Mesothelial cell of epicardium (in vitro differentiated cells): Measurements from ENCODE around the gene ARVCF. TPM values are rescaled to one million over a fixed set of nuclear protein-coding genes. Genes with fewer than 3 reads are reported as not detected.

Experiments used
- DNase-seq, 2 experiments: peaks; one replicate each; pipeline ENCODE4 v3.0.0; 2021; ENCODE audit warnings: low spot score in 2 of 2; ENCODE audit not compliant: unreplicated experiment in 2 of 2
- H3K27ac Mint-ChIP-seq: 2 replicates; pipeline ENCODE4 v1.8.0; 2021; ENCODE audit warnings: mixed read lengths
- H3K27me3 Mint-ChIP-seq: 2 replicates; pipeline ENCODE4 v1.8.0; 2021; ENCODE audit warnings: low read depth, mixed read lengths
- H3K36me3 Mint-ChIP-seq: 2 replicates; pipeline ENCODE4 v1.8.0; 2021; ENCODE audit warnings: mixed read lengths
- H3K4me1 Mint-ChIP-seq: 2 replicates; pipeline ENCODE4 v1.8.0; 2021; ENCODE audit warnings: mixed read lengths
- H3K4me3 Mint-ChIP-seq: 2 replicates; pipeline ENCODE4 v1.8.0; 2021; ENCODE audit warnings: mild to moderate bottlenecking, moderate library complexity, mixed read lengths
- H3K9me3 Mint-ChIP-seq: 2 replicates; pipeline ENCODE4 v1.8.0; 2021; ENCODE audit warnings: mixed read lengths
- CTCF ChIP-seq: fragments of 200-600 bp; sonication (generic); IDR thresholded peaks from one replicate; pipeline ENCODE4 v1.5.0; 2021; ENCODE audit warnings: antibody characterized with exemption; ENCODE audit not compliant: unreplicated experiment
- total RNA-seq: library from RNA; stranded (reverse); gene quantifications from 3 replicates; pipeline ENCODE4 v1.2.1, GENCODE V29; 2021

The ARVCF gene
- total RNA-seq, 1 donor from 2014 or later: 41.2 TPM

DNA sequence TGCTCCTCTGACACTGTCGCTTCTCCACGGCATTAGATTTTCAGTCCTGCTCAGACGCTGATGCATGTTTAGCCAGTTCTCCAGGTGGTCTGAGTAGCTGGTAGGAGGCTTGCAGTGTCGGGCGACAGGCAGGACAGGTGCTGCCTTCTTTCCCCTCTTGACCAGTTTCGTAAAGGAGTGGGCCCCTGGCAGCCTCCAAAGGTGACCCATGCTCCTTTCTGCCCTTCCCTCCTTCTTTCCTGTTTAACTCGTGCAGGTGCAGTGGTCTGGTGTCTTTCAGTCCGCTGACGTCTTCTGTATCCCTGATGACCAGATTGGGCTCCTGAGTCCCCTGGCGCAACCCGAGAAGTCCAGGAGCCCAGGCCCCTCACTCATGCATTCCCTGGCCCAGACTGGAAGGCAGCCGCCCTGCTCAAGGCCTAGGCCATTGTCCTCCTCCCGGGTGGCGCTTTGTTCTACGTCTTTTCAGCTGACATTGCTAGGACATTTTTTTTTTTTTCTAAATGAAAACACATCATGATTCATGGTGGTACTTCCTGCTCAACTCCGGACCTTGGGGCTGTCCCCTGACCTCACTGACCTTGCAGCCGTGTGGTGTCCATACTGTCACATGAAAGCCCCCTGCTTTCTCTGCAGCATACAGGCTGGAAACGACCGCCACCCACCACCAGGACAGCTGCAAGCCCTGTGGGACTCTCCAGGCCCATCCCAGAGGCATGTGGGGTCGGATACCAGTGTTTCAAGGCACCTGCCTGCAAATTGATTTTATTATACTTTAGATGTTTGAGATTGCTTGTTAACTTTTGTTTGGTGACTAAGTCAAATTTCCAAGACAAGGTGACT is 49.5 kb downstream of the ARVCF start:
- H3K27me3 Mint-ChIP-seq: no peaks in the 10 kb centered on the region
- H3K4me1 Mint-ChIP-seq: peaks cover 14% of the 10 kb centered on the region
- no peak for TF ChIP-seq CTCF
- peaks cover 14% of the 10 kb centered on the region for H3K36me3 Mint-ChIP-seq
- H3K27ac Mint-ChIP-seq: no peak overlapping the region
- no peaks in the 10 kb centered on the region for H3K9me3 Mint-ChIP-seq
- no peak overlapping the region for H3K4me3 Mint-ChIP-seq
- no peak for DNase-seq

DNA sequence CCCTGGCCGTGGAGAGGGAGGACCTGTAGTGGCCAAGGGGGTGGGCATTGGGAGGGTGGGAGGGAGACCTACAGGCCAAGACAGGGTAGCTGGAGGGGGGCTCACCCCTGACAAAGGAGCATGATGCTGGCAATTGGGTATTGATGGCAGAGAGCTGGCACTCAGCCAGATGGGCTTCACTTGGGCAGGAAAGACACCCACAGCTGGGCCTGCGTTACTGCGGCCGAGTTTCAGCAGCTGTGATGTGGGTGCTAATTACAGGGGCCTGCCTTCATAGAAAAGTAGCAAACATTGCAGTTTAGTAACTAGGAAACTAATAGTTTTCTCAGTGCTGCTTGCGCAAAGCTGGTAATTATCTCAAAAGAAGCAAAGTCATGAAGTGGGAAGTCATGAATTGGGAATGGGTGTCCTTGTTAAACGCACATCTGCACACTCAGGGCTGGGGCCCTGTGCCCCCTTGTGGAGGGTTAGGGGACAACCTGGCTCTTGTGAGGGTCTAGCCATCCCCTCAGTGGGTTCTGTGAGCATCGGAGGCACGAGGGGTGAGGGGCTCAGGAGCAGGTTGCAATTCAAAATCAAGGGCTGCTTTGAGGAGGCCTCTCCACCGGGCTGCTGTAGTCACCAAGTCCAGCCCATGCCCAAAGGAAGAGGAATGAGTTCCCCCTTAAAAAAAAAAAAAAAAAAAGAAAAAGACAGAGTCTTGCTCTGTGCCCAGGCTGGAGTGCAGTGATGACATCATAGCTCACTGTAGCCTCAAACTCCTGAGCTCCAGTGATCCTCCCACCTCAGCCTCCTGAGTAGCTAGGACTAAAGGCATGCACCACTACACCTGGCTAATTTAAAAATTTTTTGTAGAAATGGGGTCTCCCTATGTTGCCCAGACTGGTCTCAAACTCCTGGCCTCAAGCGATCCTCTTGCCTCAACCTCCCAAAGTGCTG is 50.6 kb downstream of the ARVCF start:
- Mint-ChIP-seq H3K36me3 (peaks cover 12% of the 10 kb centered on the region), H3K27ac (no peak overlapping the region), H3K4me3 (no peak overlapping the region), H3K9me3 (no peaks in the 10 kb centered on the region), H3K4me1 (peaks cover 14% of the 10 kb centered on the region), H3K27me3 (no peaks in the 10 kb centered on the region)
- TF ChIP-seq CTCF: no peak
- no peak for DNase-seq

DNA sequence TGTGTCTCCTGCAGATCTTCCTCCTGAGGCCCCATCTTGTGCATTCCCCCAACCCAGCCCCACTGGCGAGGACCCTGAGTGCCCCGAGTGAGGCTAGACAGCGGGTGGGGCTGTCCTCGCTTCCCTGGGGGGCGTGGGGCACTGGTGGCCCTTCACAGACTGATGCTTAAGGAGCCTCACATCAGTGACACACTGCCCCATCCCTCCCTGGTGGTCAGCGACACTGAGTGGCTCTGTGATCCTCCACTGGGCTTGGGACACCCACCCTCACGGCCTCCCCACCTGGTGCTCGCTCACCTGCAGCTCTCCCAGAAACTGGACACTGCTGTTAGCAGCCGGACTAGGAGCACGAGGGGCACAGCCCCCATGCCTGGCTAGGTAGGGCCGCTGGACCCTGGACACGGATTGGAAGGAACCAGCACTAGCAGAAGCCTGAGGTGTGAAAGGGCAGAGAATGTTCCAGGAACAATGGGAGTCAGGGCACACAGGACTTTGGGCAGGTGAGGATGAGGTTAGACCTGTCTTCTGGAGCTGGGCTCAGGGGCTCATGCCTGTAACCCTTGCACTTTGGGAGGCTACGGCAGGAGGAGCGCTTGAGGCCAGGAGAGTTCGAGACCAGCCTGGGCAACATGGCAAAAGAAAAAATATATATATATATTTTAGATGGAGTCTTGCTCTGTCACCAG is 51.8 kb downstream of the ARVCF start:
- Mint-ChIP-seq H3K27ac (no peak overlapping the region), H3K36me3 (peaks cover 9% of the 10 kb centered on the region), H3K4me3 (no peak overlapping the region), H3K27me3 (no peaks in the 10 kb centered on the region), H3K4me1 (peaks cover 22% of the 10 kb centered on the region), H3K9me3 (no peaks in the 10 kb centered on the region)
- no peak for DNase-seq
- TF ChIP-seq CTCF: no peak

DNA sequence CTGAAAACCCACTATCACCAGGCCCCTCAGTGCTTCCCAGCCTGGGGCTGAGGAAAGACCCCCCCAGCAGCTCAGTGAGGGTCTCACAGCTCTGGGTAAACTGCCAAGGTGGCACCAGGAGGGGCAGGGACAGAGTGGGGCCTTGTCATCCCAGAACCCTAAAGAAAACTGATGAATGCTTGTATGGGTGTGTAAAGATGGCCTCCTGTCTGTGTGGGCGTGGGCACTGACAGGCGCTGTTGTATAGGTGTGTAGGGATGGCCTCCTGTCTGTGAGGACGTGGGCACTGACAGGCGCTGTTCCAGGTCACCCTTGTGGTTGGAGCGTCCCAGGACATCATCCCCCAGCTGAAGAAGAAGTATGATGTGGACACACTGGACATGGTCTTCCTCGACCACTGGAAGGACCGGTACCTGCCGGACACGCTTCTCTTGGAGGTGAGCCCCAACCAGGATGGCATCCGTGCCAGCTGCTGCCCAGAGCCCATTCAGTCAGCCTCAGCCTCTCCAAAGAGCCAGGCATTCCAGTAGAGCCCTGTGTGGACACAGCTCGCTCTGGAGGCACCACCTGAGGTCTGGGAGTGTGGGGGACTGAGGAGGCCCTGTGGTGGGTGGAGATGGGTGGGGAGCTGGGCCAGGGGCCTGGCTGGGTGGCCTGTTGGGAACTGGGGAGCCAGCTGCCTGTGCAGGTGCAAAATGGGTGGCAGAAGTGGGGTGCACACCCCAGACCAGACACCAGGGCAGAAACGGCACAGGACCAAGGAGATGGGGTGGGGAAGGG is 52.6 kb downstream of the ARVCF start:
- Mint-ChIP-seq H3K36me3 (peaks cover 9% of the 10 kb centered on the region), H3K27me3 (no peaks in the 10 kb centered on the region)
- no peak for TF ChIP-seq CTCF

More for the DNA sequence above, 52.6 kb downstream of the ARVCF start:
- no peak overlapping the region for H3K27ac Mint-ChIP-seq
- peaks cover 28% of the 10 kb centered on the region for H3K4me1 Mint-ChIP-seq
- H3K4me3 Mint-ChIP-seq: no peak overlapping the region
- H3K9me3 Mint-ChIP-seq: no peaks in the 10 kb centered on the region
- no peak for DNase-seq
